ENCODE data around the gene CFAP157. TPM values are rescaled to one million over a fixed set of nuclear protein-coding genes. Genes with fewer than 3 reads are reported as not detected.

CFAP157 gene
- total and polyA plus RNA-seq, 2 of the 13 experiments (the other 11 are each of a cell fraction or from before 2014, with no cell fraction given), result 0.07 TPM; not detected in 1

DNA sequence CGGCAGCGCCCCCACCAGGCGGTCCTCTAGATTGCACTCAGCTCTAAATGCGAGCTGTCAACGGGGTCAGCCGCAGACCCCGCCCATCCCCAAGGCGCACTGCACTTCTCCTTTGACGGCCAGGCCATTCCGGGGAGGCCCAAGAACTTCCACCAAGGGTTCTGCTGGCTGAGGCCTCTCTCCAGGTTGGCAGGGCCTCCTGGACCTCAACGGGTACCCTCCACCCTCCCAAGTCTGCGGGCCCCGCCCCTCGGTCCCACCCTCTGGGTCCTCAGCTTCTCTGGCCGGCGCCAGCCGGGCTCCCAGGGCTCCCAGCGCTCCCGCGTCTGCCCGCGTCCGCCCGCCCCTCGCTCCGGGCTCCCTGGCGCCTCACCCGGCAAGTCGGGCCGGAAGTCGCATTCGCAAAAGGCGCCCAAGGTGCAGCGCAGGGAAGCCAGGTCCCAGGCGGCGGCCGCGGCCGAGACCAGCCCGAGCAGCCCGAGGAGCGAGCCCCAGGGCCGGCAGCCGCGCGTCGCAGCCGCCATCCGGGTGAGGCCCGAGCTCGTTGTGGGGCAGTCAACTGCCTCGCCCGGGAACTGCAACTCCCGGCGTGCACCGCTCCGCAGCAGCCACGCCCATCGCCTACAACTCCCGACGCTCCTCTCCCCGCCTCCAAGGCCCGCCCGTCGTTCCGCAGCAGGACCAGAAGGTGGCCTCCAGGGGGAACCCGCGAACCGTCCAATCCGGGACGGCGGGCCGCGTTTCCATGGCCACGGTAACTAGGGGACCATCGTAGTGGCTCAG is 28.1 kb downstream of the CFAP157 start, which contains the start of gene TOR2A (continued):
- TF ChIP-seq ZSCAN22 (CRISPR knock-in tag; IDR thresholded peaks at IDR 0.05) (no peak), REPIN1 (CRISPR knock-in tag; IDR thresholded peaks at IDR 0.05; ENCODE audit: borderline replicate concordance, low read depth) (peak; percentile 85), ATF7-NPFF (CRISPR knock-in tag; IDR thresholded peaks at IDR 0.05; ENCODE audit: low read depth) (peak; percentile 69; the same call in 1 of the 2 replicates), STAT5B (CRISPR knock-in tag; IDR thresholded peaks at IDR 0.05) (no peak), SMAD9 (CRISPR knock-in tag; IDR thresholded peaks at IDR 0.05) (no peak), SOX13 (IDR thresholded peaks at IDR 0.05) (no peak), SOX13 (CRISPR knock-in tag; conservative IDR thresholded peaks at IDR 0.05 in 1 of 2, IDR thresholded peaks at IDR 0.05 in 1 of 2) (no peak), ZNF552 (CRISPR knock-in tag; IDR thresholded peaks at IDR 0.05; ENCODE audit: borderline replicate concordance) (no peak), FOXK2 (IDR thresholded peaks at IDR 0.05) (no peak), ZNF260 (CRISPR knock-in tag; IDR thresholded peaks at IDR 0.05; ENCODE audit: borderline replicate concordance, low read depth) (no peak), ZNF747 (CRISPR knock-in tag; IDR thresholded peaks at IDR 0.05; ENCODE audit: borderline replicate concordance) (0 out of 2 replicates have a peak, but pooled peaks have one; percentile 23), NFE2L2 (IDR thresholded peaks at IDR 0.05; ENCODE audit: low read length) (no peak), PITX1 (CRISPR knock-in tag; IDR thresholded peaks at IDR 0.05) (no peak), SAP130 (CRISPR knock-in tag; IDR thresholded peaks at IDR 0.05; ENCODE audit: low read depth) (peak; percentile 92), NONO (IDR thresholded peaks at IDR 0.05) (no peak), NONO (CRISPR knock-in tag; conservative IDR thresholded peaks at IDR 0.05) (peak; percentile 32; the same call in 1 of the 2 replicates)
- TF ChIP-seq, protein P1, sequence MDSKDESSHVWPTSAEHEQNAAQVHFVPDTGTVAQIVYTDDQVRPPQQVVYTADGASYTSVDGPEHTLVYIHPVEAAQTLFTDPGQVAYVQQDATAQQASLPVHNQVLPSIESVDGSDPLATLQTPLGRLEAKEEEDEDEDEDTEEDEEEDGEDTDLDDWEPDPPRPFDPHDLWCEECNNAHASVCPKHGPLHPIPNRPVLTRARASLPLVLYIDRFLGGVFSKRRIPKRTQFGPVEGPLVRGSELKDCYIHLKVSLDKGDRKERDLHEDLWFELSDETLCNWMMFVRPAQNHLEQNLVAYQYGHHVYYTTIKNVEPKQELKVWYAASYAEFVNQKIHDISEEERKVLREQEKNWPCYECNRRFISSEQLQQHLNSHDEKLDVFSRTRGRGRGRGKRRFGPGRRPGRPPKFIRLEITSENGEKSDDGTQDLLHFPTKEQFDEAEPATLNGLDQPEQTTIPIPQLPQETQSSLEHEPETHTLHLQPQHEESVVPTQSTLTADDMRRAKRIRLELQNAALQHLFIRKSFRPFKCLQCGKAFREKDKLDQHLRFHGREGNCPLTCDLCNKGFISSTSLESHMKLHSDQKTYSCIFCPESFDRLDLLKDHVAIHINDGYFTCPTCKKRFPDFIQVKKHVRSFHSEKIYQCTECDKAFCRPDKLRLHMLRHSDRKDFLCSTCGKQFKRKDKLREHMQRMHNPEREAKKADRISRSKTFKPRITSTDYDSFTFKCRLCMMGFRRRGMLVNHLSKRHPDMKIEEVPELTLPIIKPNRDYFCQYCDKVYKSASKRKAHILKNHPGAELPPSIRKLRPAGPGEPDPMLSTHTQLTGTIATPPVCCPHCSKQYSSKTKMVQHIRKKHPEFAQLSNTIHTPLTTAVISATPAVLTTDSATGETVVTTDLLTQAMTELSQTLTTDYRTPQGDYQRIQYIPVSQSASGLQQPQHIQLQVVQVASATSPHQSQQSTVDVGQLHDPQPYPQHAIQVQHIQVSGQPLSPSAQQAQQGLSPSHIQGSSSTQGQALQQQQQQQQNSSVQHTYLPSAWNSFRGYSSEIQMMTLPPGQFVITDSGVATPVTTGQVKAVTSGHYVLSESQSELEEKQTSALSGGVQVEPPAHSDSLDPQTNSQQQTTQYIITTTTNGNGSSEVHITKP (CRISPR knock-in tag; IDR thresholded peaks at IDR 0.05; ENCODE audit: low read depth), result no peak
- TF ChIP-seq, protein P2, sequence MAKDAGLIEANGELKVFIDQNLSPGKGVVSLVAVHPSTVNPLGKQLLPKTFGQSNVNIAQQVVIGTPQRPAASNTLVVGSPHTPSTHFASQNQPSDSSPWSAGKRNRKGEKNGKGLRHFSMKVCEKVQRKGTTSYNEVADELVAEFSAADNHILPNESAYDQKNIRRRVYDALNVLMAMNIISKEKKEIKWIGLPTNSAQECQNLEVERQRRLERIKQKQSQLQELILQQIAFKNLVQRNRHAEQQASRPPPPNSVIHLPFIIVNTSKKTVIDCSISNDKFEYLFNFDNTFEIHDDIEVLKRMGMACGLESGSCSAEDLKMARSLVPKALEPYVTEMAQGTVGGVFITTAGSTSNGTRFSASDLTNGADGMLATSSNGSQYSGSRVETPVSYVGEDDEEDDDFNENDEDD (CRISPR knock-in tag; IDR thresholded peaks at IDR 0.05; ENCODE audit: borderline replicate concordance), result peak; percentile 76; the same call in 1 of the 2 replicates
- TF ChIP-seq, protein P3, sequence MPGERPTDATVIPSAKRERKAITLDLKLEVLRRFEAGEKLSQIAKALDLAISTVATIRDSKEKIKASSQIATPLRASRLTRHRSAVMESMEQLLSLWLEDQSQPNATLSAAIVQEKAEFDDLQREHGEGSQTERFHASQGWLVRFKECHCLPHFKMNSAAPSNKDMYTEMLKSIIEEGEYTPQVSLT (CRISPR knock-in tag; IDR thresholded peaks at IDR 0.05; ENCODE audit: borderline replicate concordance, low read depth), result no peak; the same call in 1 of the 2 replicates
- TF ChIP-seq, protein P4, sequence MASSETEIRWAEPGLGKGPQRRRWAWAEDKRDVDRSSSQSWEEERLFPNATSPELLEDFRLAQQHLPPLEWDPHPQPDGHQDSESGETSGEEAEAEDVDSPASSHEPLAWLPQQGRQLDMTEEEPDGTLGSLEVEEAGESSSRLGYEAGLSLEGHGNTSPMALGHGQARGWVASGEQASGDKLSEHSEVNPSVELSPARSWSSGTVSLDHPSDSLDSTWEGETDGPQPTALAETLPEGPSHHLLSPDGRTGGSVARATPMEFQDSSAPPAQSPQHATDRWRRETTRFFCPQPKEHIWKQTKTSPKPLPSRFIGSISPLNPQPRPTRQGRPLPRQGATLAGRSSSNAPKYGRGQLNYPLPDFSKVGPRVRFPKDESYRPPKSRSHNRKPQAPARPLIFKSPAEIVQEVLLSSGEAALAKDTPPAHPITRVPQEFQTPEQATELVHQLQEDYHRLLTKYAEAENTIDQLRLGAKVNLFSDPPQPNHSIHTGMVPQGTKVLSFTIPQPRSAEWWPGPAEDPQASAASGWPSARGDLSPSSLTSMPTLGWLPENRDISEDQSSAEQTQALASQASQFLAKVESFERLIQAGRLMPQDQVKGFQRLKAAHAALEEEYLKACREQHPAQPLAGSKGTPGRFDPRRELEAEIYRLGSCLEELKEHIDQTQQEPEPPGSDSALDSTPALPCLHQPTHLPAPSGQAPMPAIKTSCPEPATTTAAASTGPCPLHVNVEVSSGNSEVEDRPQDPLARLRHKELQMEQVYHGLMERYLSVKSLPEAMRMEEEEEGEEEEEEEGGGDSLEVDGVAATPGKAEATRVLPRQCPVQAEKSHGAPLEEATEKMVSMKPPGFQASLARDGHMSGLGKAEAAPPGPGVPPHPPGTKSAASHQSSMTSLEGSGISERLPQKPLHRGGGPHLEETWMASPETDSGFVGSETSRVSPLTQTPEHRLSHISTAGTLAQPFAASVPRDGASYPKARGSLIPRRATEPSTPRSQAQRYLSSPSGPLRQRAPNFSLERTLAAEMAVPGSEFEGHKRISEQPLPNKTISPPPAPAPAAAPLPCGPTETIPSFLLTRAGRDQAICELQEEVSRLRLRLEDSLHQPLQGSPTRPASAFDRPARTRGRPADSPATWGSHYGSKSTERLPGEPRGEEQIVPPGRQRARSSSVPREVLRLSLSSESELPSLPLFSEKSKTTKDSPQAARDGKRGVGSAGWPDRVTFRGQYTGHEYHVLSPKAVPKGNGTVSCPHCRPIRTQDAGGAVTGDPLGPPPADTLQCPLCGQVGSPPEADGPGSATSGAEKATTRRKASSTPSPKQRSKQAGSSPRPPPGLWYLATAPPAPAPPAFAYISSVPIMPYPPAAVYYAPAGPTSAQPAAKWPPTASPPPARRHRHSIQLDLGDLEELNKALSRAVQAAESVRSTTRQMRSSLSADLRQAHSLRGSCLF (CRISPR knock-in tag; IDR thresholded peaks at IDR 0.05; ENCODE audit: borderline replicate concordance), result no peak
